Adrenal gland (tissue), 5 donors: ENCODE results near the gene EXOSC3.

ENCODE experiments used
- CTCF ChIP-seq, 6 experiments: fragments of 450-650 bp in 4 of 6; fragments of 200-600 bp in 2 of 6; sonication (generic) in 1 of 6; IDR thresholded peaks; 1 replicate in 5 of 6; 2 replicates in 1 of 6; pipeline versions ENCODE4 v1.5.1 to v1.8.0; 2016 to 2021; ENCODE audit warnings: antibody characterized with exemption in 6 of 6, mild to moderate bottlenecking in 2 of 6, moderate library complexity in 1 of 6
- POLR2A ChIP-seq, 2 donors: fragments of 450-650 bp; IDR thresholded peaks; one replicate each; pipeline ENCODE4 v1.6.1; 2017; ENCODE audit warnings: antibody characterized with exemption in 2 of 2, mild to moderate bottlenecking in 2 of 2, moderate library complexity in 1 of 2
- donor health status: DM: no; HTN: no; CAD: no.

- TF ChIP-seq POLR2A (IDR thresholded peaks at IDR 0.05) (peak; percentile 48 to 79), CTCF (IDR thresholded peaks at IDR 0.05) (peak in 3 of 6 experiments; percentile 26 to 39 (median 27))
These were observed at the start of gene EXOSC3 for GRCh38 chr9:37784616-37785483.
